Stimulated activated naive CD8-positive, alpha-beta T cell treated with anti-CD3 and anti-CD28 coated beads, Interleukin-15, Interleukin-2, amounts not matched to agents 100 ng/mL and 50 ng/mL, for 24 hours (primary cell): ENCODE measurements around the gene SUN1.
"Not testable (repeated sequence)": the region's sequence is repeated elsewhere in the genome, so short reads cannot be mapped to it uniquely, and the experiment has no call there.

Experiments
- H3K27ac Mint-ChIP-seq: one replicate; pipeline ENCODE4 v1.8.0; 2021; ENCODE audit warnings: mild to moderate bottlenecking, mixed read lengths
- H3K27me3 Mint-ChIP-seq: one replicate; pipeline ENCODE4 v1.8.0; 2021; ENCODE audit warnings: mixed read lengths
- H3K36me3 Mint-ChIP-seq: one replicate; pipeline ENCODE4 v1.8.0; 2021; ENCODE audit warnings: low read depth, mixed read lengths
- H3K4me1 Mint-ChIP-seq: one replicate; pipeline ENCODE4 v1.8.0; 2021; ENCODE audit warnings: low read depth, mixed read lengths
- H3K4me3 Mint-ChIP-seq: one replicate; pipeline ENCODE4 v1.8.0; 2021; ENCODE audit warnings: mild to moderate bottlenecking, mixed read lengths
- H3K9me3 Mint-ChIP-seq: one replicate; pipeline ENCODE4 v1.8.0; 2021; ENCODE audit warnings: mixed read lengths

The SUN1 gene, protein sequence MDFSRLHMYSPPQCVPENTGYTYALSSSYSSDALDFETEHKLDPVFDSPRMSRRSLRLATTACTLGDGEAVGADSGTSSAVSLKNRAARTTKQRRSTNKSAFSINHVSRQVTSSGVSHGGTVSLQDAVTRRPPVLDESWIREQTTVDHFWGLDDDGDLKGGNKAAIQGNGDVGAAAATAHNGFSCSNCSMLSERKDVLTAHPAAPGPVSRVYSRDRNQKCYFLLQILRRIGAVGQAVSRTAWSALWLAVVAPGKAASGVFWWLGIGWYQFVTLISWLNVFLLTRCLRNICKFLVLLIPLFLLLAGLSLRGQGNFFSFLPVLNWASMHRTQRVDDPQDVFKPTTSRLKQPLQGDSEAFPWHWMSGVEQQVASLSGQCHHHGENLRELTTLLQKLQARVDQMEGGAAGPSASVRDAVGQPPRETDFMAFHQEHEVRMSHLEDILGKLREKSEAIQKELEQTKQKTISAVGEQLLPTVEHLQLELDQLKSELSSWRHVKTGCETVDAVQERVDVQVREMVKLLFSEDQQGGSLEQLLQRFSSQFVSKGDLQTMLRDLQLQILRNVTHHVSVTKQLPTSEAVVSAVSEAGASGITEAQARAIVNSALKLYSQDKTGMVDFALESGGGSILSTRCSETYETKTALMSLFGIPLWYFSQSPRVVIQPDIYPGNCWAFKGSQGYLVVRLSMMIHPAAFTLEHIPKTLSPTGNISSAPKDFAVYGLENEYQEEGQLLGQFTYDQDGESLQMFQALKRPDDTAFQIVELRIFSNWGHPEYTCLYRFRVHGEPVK

DNA sequence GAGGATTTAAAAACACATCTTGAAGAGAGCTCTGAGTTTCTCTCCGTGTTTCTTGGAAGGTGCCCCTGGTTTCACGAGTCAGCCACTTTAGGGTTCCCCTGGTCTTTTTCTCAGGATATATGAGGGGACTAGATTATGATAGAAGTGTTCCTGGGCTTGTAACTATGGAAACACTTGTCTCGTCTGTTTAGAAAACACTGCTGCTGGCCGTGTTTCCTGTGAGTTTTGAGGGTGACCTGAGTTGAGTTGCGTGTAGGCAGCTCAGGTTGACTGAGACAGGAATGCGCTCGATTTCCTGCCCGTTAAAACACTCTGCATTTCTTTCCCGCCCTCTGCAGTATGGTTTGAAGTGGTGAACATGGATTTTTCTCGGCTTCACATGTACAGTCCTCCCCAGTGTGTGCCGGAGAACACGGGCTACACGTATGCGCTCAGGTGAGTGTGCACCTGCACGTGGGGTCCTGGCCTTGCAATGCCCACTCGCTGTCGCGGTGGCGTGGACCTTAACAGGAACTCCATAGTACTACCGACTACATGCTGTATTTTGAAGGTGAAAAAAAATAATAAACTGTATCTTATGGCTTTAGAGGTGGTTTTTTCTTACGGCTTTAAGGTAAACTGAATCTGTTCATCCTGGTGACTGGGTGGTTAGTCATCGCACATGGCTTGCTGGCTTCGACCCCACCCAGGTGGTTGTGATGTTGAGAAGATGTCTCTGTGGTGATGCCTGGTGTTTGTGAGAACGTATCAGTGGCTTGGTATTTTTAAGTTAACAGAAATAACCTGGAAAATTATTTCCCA, at the start of gene SUN1:
TSS of gene SUN1 (plus strand) at position 310 of the 801 bp plus-strand sequence. CDS start at position 359, 49 bp downstream.
- Mint-ChIP-seq H3K4me1 (peaks cover 72% of the 10 kb centered on the region), H3K27me3 (no peaks in the 10 kb centered on the region), H3K36me3 (peaks cover 30% of the 10 kb centered on the region), H3K4me3 (peak within 1 kb of the TSS; percentile 78), H3K9me3 (no peaks in the 10 kb centered on the region), H3K27ac (peak within 1 kb of the TSS; percentile 99)

DNA sequence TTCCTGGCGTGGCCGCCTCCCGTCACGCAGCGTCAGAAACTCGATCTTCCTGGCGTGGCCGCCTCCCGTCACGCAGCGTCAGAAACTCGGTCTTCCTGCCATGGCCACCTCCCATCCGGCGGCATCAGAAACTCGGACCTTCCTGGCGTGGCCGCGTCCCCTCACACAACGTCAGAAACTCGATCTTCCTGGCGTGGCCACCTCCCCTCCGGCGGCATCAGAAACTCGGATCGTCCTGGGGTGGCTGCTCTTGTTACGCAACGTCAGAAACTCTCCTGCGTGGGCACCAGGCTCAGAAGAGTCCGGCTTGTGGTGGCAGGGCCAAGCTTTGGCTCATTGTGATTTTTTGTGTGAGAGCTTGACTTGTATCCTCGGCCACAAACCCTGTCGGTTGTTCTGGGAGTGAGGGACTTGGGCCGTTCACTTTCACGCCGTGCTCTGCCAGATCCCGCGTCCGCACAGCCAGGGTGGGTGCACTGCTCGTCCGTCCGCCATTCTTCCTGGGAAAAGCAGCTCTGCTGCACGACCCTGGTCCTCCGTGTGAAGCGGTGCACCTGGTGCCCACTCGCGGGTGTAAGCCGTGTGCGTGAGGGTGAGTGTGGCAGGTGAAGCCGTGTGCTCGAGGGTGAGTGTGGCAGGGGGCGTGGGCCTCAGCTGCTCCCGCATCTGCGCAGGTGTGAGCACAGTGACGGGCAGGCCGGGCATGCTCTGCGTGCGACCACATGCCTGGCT, 49.4 kb upstream of the SUN1 start:
- Mint-ChIP-seq H3K4me1 (no peaks in the 10 kb centered on the region), H3K9me3 (no peaks in the 10 kb centered on the region), H3K4me3 (no peak overlapping the region), H3K27me3 (no peaks in the 10 kb centered on the region), H3K27ac (no peak overlapping the region), H3K36me3 (peaks cover 57% of the 10 kb centered on the region)

DNA sequence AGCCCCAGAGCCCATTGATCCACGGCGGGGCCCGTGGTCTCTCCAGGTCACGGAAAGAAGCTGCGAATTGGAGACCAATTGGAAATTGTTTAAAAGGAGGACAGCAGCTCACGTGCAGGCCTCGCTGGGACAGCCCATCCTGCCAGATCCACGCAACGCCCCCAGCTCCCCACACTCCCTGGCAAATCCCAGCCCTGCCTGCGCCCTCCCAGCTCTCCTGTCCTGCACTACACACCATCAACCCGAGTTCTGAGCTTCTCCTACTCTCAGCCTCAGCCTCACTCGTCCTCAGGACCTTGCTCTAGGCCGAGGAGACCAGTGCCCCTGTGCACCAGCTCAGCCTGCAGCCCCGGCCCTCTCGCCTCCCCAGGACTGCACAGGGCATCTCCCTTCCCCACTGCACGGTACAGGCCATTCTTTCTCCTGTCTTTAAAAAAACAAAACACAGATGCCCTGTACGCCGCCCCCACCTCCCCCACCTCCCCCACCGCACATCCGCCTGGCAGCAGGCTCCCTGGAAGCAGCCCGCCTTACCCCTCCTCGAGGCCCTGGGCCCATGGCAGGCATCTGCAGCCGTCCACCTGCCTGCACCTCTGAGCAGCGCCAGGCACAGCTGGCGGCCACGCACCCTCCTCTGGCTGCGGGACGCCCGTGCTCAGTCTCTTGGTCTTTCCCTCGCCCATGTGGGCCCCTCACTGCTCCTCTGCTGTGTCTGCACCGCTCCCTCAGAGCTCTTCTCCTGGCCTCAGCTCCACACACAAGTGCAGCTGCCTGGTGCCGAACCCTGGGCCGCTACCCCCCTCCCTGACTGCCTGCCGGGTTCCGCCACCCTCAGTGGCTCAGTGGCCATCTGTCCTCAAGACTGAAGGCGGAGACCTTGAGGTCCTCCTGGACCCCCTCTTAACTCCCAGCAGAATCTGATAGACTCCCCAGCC, 48.5 kb upstream of the SUN1 start:
- Mint-ChIP-seq H3K27me3 (no peaks in the 10 kb centered on the region), H3K4me1 (no peaks in the 10 kb centered on the region), H3K27ac (no peak overlapping the region), H3K36me3 (peaks cover 61% of the 10 kb centered on the region), H3K4me3 (no peak overlapping the region), H3K9me3 (no peaks in the 10 kb centered on the region)

DNA sequence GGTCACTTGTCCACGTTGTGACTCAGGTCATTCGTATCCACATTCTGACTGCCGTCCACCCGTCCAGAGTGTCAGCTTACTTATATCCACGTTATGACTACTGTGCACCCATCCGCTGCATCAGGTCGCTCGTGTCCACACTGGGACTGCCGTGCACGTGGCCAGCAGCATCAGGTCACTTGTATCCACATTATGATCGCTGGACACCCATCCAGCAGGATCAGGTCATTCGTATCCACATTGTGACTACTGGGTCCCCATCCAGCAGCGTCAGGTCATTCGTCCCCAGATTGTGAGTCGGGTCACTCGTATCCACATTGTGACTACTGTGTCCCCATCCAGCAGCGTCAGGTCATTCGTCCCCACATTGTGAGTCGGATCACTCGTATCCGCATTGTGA, 47.3 kb upstream of the SUN1 start:
- Mint-ChIP-seq H3K27ac (no peak overlapping the region), H3K27me3 (no peaks in the 10 kb centered on the region), H3K9me3 (no peaks in the 10 kb centered on the region), H3K36me3 (peaks cover 60% of the 10 kb centered on the region), H3K4me1 (no peaks in the 10 kb centered on the region), H3K4me3 (no peak overlapping the region)

DNA sequence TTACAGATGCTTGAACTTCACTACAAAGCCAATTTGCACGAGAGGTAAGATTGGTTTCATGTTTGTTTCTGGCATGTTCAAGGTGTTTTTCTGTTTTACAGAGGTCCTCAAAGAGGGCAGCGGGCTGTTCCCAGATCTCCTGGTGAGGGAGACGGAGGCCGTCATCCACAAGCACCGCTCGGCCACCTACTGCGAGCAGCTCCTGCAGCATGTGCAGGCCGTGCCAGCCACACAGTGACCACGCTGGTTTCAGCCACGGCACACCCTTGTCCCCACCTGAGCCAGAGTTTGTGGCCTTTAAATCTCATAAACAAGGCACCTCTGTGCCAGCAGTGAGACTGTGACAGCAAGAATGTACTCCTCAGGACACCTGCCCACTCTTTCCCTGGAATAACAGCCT, 46.9 kb upstream of the SUN1 start:
- Mint-ChIP-seq H3K27me3 (no peaks in the 10 kb centered on the region), H3K27ac (no peak overlapping the region), H3K36me3 (peaks cover 58% of the 10 kb centered on the region), H3K9me3 (no peaks in the 10 kb centered on the region), H3K4me3 (no peak overlapping the region), H3K4me1 (no peaks in the 10 kb centered on the region)

DNA sequence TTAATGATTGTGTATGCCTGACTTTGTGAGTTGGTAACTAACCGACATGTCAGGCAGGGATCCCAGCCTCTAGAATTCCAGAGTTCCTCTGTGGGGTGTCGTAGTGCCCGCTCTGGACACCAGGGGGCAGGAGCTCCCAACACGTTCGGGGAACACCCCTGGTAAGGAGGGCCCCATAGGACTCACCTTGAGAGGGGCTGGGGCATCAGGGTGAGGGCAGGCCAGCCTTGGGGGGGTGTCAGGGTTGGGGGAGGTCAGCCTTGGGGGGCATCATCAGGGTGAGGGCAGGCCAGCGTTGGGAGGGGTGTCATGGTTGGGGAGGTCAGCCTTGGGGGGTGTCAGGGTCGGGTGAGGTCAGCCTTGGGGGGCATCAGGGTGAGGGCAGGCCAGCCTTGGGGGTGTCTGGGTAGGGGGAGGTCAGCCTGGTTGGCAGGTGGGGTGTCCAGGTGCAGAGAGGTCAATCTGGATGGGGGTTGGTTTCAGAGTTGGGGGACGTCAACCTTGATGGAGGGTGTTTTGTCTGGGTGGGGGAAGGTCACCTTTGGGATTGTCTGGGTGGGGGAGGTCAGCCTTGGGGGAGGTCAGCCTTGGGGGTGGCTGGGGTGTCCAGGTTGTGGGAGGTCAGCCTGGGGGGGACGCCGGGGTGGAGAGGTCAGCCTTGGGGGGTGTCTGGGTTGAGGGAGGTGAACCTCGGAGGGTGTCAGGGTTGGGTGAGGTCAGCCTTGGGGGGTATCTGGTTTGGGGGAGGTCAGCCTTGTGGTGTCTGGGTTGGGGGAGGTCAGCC, 45.6 kb upstream of the SUN1 start:
- H3K4me1 Mint-ChIP-seq, result no peaks in the 10 kb centered on the region

DNA sequence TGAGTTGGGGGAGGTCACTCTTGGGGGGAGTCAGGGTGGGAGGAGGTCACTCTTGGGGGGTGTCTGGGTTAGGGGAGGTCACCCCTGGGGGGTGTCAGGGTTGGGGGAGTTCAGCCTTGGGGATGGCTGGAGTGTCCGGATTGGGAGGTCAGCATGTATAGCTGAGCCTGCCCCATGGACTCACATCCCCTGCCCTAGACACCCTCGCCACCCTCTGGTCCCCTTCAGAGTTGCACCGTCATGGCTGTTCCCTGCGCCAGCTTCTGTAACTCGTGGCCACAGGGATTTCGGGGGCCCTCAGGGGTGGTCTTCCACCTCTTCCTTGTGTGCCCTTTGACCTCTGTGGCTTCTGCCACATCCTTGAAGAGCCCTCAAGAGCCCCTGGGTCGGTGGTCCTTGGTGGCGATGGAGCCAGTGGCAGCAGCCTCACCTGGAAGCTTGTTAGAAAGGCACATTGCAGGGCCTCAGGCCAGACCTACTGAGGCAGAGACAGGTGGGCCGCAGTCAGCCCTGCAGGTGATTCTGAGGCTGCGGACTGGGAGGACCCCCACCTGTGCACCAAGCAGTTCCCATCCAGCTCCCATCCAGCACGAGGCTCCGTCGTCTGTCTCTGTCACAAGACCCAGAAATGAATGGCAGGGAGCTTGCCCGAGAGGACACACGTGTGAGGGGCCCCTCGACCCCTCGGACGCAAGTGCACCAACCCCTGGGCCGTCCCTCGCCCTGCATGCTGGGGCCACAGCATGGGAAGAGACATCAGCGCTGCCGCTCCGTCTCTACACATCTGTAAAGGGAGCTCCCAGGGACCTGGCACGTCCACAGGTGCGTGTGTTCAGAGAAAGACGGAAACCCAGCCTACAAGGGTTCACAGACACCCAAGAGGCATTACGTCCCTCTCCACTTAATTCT, 44.7 kb upstream of the SUN1 start:
- Mint-ChIP-seq H3K27me3 (no peaks in the 10 kb centered on the region), H3K4me3 (no peak overlapping the region), H3K9me3 (no peaks in the 10 kb centered on the region), H3K36me3 (peaks cover 39% of the 10 kb centered on the region), H3K4me1 (no peaks in the 10 kb centered on the region), H3K27ac (no peak overlapping the region)

More for the DNA sequence above, 45.6 kb upstream of the SUN1 start:
- H3K9me3 Mint-ChIP-seq, result no peaks in the 10 kb centered on the region
- no peaks in the 10 kb centered on the region for H3K27me3 Mint-ChIP-seq
- peaks cover 48% of the 10 kb centered on the region for H3K36me3 Mint-ChIP-seq
- no peak overlapping the region for H3K27ac Mint-ChIP-seq
- no peak overlapping the region for H3K4me3 Mint-ChIP-seq

DNA sequence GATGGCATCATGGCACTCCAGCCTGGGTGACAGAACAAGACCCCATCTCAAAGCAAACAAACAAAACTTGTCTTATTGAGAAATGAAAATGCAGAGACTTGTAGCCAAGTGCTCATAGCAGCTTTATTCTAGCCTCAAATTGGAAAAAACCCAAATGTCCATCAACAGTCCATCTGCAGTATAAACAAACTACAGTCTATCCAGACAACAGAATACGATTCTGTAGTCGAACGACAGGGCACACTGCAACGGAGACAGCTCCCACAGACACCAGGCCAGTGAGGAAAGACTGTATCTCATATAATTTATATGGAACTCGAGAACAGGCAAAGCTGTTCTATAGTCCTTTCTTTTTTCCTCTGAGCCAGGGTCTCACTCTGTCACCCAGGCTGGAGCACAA, 40.8 kb upstream of the SUN1 start:
- H3K27ac Mint-ChIP-seq, result no peak overlapping the region
- H3K27me3 Mint-ChIP-seq, result no peaks in the 10 kb centered on the region
- H3K9me3 Mint-ChIP-seq, result no peaks in the 10 kb centered on the region
- no peak overlapping the region for H3K4me3 Mint-ChIP-seq
- H3K4me1 Mint-ChIP-seq, result no peaks in the 10 kb centered on the region
- H3K36me3 Mint-ChIP-seq, result peaks cover 20% of the 10 kb centered on the region

DNA sequence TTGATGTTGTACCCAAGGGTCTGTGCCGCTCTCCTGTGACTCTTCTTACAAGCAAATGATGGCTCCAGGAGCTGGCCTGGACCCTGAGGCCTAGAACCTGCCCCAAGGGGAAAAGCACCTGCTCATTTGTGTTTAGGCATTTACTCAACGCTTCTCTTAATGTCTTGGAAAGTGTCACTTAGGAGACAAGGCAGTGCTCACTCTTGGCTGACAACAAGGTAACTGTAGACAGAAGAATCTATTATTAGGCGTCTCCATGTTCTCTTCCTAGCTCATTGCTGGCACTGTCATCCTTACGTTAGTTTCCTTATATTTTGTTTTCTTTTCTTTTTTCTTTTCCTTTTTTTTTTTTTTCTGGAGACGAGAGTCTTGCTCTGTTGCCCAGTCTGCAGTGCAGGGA, 38.1 kb upstream of the SUN1 start:
- Mint-ChIP-seq H3K36me3 (peaks cover 18% of the 10 kb centered on the region), H3K27me3 (no peaks in the 10 kb centered on the region), H3K27ac (no peak overlapping the region), H3K9me3 (no peaks in the 10 kb centered on the region), H3K4me1 (no peaks in the 10 kb centered on the region), H3K4me3 (no peak overlapping the region)

DNA sequence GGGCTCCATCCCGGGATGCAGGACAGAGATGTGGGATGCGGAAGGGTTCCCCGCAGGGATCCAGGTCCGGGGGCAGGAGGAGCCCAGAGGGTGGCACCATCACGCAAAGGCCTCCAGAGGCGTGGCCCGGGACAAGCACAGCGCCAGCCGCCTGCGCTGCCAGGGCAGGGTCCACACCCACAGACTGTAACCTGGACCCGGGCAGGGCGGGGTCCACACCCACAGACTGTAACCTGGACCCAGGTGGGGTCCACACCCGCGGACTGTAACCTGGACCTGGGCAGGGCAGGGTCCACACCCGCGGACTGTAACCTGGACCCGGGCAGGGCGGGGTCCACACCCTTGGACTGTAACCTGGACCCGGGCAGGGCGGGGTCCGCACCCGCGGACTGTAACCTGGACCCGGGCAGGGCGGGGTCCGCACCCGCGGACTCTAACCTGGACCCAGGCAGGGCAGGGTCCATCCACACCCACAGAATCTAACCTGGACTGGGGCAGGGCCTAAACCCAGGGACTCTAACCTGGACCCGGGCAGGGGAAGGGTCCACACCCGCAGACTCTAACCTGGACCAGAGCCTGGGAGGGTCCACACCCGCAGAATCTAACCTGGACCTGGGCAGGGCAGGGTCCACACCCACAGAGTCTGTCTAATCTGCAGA, 37.5 kb upstream of the SUN1 start:
- Mint-ChIP-seq H3K9me3 (no peaks in the 10 kb centered on the region), H3K27ac (no peak overlapping the region), H3K4me3 (no peak overlapping the region)

DNA sequence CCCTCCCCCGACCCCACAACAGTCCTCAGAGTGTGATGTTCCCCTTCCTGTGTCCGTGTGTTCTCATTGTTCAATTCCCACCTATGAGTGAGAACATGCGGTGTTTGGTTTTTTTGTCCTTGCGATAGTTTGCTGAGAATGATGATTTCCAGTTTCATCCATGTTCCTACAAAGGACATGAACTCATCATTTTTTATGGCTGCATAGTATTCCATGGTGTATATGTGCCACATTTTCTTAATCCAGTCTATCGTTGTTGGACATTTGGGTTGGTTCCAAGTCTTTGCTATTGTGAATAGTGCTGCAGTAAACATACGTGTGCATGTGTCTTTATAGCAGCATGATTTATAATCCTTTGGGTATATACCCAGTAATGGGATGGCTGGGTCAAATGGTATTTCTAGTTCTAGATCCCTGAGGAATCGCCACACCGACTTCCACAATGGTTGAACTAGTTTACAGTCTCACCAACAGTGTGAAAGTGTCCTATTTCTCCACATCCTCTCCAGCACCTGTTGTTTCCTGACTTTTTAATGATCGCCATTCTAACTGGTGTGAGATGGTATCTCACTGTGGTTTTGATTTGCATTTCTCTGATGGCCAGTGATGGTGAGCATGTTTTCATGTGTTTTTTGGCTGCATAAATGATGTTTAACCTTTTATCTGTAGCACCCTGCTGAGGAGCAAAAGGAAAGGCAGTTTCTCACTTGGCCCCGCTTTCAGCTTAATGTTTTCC, 35.7 kb upstream of the SUN1 start:
- H3K4me1 Mint-ChIP-seq, H3K9me3 Mint-ChIP-seq, H3K27ac Mint-ChIP-seq, H3K27me3 Mint-ChIP-seq, H3K4me3 Mint-ChIP-seq: not testable (repeated sequence)
- H3K36me3 Mint-ChIP-seq, result peaks cover 12% of the 10 kb centered on the region

More for the DNA sequence above, 37.5 kb upstream of the SUN1 start:
- no peaks in the 10 kb centered on the region for H3K4me1 Mint-ChIP-seq
- peaks cover 17% of the 10 kb centered on the region for H3K36me3 Mint-ChIP-seq
- no peaks in the 10 kb centered on the region for H3K27me3 Mint-ChIP-seq
